RWPE2 (cell line): ENCODE measurements around the gene INSYN2B.

ENCODE experiments used
- ATAC-seq: fragments of 200-7000 bp; cut with Tn5 transposase; 3 replicates; pipeline ENCODE4 v1.9.1; 2021; ENCODE audit warnings: low read depth
- DNase-seq: peaks from one replicate; pipeline ENCODE4 v3.0.0-alpha.2; 2020; ENCODE audit warnings: low spot score
- H3K27ac ChIP-seq: fragments of 450-650 bp; 2 replicates; pipeline ENCODE4 v1.5.1; 2017; ENCODE audit warnings: mild to moderate bottlenecking; ENCODE audit not compliant: poor library complexity, severe bottlenecking
- H3K27me3 ChIP-seq: fragments of 250-450 bp; sonication (Bioruptor Pico); 2 replicates; pipeline ENCODE4 v1.5.1; 2021; ENCODE audit warnings: mild to moderate bottlenecking, moderate library complexity; ENCODE audit not compliant: insufficient read depth, poor library complexity, severe bottlenecking
- H3K36me3 ChIP-seq: fragments of 250-450 bp; sonication (Bioruptor Pico); 2 replicates; pipeline ENCODE4 v1.5.1; 2020; ENCODE audit warnings: low read depth, mild to moderate bottlenecking, moderate library complexity
- H3K4me1 ChIP-seq: fragments of 250-450 bp; sonication (Bioruptor Pico); 2 replicates; pipeline ENCODE4 v1.5.1; 2021; ENCODE audit warnings: mild to moderate bottlenecking, moderate library complexity; ENCODE audit not compliant: insufficient read depth, poor library complexity, severe bottlenecking
- H3K4me3 ChIP-seq: fragments of 250-450 bp; sonication (Bioruptor Pico); 2 replicates; pipeline ENCODE4 v1.5.1; 2021; ENCODE audit warnings: mild to moderate bottlenecking, moderate library complexity; ENCODE audit not compliant: severe bottlenecking
- H3K9me3 ChIP-seq: fragments of 250-450 bp; sonication (Bioruptor Pico); 2 replicates; pipeline ENCODE4 v1.5.1; 2021; ENCODE audit warnings: mild to moderate bottlenecking, moderate library complexity; ENCODE audit not compliant: severe bottlenecking
- TF ChIP-seq, protein P1 (sequence below): fragments of 450-650 bp; IDR thresholded peaks from one replicate; pipeline ENCODE4 v1.5.1; 2017; ENCODE audit warnings: mild to moderate bottlenecking, moderate library complexity; ENCODE audit not compliant: poor library complexity, severe bottlenecking

Gene INSYN2B

DNA sequence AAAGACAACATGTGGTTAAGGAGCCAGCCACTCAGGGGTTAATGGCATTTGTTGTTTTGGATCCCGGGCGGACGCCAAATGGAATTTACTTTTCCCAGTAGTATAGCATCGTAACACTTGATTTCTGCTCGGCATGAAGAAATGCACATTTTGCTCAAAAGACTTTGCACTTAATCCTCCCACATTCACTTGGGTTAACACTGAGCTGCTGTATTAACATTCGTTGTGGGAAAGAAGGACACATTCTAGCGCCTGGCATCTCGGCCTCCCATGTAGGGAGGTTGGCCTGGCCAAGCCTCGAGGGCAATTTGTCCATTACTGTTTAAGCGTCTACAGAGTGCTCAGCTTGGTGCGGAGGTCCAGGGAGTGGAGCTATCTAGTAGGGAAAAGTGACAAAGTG lies 32.3 kb upstream of the INSYN2B start:
- no peak overlapping the region for H3K27ac ChIP-seq
- no peak overlapping the region for H3K4me3 ChIP-seq
- TF ChIP-seq, protein P1, sequence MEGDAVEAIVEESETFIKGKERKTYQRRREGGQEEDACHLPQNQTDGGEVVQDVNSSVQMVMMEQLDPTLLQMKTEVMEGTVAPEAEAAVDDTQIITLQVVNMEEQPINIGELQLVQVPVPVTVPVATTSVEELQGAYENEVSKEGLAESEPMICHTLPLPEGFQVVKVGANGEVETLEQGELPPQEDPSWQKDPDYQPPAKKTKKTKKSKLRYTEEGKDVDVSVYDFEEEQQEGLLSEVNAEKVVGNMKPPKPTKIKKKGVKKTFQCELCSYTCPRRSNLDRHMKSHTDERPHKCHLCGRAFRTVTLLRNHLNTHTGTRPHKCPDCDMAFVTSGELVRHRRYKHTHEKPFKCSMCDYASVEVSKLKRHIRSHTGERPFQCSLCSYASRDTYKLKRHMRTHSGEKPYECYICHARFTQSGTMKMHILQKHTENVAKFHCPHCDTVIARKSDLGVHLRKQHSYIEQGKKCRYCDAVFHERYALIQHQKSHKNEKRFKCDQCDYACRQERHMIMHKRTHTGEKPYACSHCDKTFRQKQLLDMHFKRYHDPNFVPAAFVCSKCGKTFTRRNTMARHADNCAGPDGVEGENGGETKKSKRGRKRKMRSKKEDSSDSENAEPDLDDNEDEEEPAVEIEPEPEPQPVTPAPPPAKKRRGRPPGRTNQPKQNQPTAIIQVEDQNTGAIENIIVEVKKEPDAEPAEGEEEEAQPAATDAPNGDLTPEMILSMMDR = no peak
- peaks cover 1% of the 10 kb centered on the region for H3K27me3 ChIP-seq
- ATAC-seq (no peak), DNase-seq (no peak)
- H3K9me3 ChIP-seq = no peaks in the 10 kb centered on the region
- H3K4me1 ChIP-seq = no peaks in the 10 kb centered on the region
- H3K36me3 ChIP-seq = no peaks in the 10 kb centered on the region

DNA sequence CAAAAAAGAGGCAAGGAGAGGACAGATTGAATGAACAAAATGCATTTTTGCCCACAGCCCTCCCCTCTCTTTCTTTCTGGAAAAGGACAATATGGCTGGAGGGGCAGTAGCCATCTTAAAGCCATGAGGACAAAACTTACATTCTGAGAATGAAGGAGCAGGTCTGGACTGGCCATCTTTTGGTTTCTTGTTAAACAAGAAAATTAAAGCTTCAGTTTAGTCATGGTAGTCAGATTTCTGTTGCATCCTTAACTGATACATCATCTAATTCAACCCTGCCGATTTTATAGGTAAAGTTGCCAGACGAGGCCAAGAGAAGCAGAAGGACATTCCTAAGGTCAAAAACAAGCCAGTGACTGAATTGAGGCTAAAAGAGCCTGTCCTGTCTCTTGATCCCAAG lies 31.5 kb upstream of the INSYN2B start:
- DNase-seq (no peak), ATAC-seq (no peak)
- no peaks in the 10 kb centered on the region for H3K4me1 ChIP-seq
- no peaks in the 10 kb centered on the region for H3K9me3 ChIP-seq
- H3K27ac ChIP-seq = no peak overlapping the region
- no peaks in the 10 kb centered on the region for H3K27me3 ChIP-seq
- TF ChIP-seq, protein P1 = no peak
- H3K4me3 ChIP-seq = no peak overlapping the region
- no peaks in the 10 kb centered on the region for H3K36me3 ChIP-seq

DNA sequence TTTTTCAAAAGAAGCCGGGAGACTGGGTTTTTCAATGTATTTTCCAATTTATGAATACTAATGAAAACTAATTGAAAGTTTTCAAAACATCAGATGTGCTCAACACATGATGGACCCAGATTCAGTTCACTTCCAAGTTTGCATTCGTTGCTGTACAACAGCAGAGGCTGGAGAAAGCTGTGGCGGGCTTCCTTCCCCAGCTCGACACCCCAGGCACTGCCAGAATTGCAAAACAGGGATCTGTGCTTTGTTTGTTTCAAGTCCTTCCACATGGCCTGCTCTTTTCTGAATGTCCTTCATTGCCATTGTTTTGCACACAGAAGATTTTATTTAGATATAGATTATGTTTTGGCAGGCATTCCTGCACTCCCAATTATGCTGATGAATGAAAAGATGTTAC lies 30.3 kb upstream of the INSYN2B start:
- no peaks in the 10 kb centered on the region for H3K4me1 ChIP-seq
- TF ChIP-seq, protein P1 = no peak
- no peak overlapping the region for H3K27ac ChIP-seq
- no peak for ATAC-seq
- no peak overlapping the region for H3K4me3 ChIP-seq
- no peaks in the 10 kb centered on the region for H3K36me3 ChIP-seq
- H3K9me3 ChIP-seq = no peaks in the 10 kb centered on the region
- no peak for DNase-seq
- H3K27me3 ChIP-seq = no peaks in the 10 kb centered on the region

DNA sequence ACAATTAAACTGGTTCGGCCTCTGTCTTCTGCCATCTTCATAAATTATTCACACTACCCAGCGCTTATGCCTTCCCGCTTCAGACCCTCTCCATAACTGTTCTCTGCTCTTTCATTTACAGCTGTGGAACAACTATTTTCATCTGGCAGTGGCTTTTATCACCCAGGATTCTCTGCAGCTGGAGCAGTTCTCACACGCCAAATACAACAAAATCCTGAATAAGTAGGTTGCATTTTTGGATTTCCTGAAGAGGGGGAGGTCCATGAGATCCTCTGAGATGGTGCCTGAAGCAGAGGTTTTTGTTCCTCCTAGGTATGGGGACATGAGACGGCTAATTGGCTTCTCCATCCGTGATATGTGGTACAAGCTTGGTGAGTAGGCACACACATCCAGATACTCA lies 28.1 kb upstream of the INSYN2B start:
- H3K27ac ChIP-seq = no peak overlapping the region
- DNase-seq = no peak
- H3K4me1 ChIP-seq = no peaks in the 10 kb centered on the region
- H3K27me3 ChIP-seq = no peaks in the 10 kb centered on the region
- no peak for ATAC-seq
- H3K4me3 ChIP-seq = no peak overlapping the region
- TF ChIP-seq, protein P1 = no peak
- H3K9me3 ChIP-seq = no peaks in the 10 kb centered on the region
- no peaks in the 10 kb centered on the region for H3K36me3 ChIP-seq

DNA sequence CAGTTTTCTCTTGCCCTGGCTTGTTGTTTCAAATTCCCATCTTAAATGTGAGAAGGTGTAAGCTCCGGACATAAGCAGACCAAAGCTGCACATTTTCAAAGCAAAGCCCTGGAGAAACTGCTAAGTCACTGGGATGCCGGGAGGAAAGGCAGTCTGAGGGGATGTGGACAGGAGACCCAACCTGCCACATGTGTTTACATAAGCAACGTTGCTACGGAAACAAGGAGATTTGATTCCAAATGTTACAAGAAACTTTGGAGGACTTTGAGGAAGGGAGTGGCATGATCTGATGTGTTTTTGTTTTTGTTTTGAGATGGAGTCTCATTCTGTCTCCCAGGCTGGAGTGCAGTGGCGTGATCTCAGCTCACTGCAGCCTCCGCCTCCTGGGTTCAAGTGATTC lies 25.7 kb upstream of the INSYN2B start:
- H3K27me3 ChIP-seq = no peaks in the 10 kb centered on the region
- no peaks in the 10 kb centered on the region for H3K9me3 ChIP-seq
- H3K4me3 ChIP-seq = no peak overlapping the region
- DNase-seq = no peak
- no peaks in the 10 kb centered on the region for H3K4me1 ChIP-seq
- no peaks in the 10 kb centered on the region for H3K36me3 ChIP-seq
- TF ChIP-seq, protein P1 = no peak
- H3K27ac ChIP-seq = no peak overlapping the region
- ATAC-seq = no peak
